G401.6 (cell line): ENCODE results near the gene NPSR1.
"Not testable (repeated sequence)": the region's sequence is repeated elsewhere in the genome, so short reads cannot be mapped to it uniquely, and the experiment has no call there.

ENCODE experiments used
- FAIRE-seq: peaks from 2 replicates; lab custom pipeline; 2012; peaks lifted over from hg19 to GRCh38; lab: Jason Lieb, UNC

The NPSR1 gene, protein sequence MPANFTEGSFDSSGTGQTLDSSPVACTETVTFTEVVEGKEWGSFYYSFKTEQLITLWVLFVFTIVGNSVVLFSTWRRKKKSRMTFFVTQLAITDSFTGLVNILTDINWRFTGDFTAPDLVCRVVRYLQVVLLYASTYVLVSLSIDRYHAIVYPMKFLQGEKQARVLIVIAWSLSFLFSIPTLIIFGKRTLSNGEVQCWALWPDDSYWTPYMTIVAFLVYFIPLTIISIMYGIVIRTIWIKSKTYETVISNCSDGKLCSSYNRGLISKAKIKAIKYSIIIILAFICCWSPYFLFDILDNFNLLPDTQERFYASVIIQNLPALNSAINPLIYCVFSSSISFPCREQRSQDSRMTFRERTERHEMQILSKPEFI

DNA sequence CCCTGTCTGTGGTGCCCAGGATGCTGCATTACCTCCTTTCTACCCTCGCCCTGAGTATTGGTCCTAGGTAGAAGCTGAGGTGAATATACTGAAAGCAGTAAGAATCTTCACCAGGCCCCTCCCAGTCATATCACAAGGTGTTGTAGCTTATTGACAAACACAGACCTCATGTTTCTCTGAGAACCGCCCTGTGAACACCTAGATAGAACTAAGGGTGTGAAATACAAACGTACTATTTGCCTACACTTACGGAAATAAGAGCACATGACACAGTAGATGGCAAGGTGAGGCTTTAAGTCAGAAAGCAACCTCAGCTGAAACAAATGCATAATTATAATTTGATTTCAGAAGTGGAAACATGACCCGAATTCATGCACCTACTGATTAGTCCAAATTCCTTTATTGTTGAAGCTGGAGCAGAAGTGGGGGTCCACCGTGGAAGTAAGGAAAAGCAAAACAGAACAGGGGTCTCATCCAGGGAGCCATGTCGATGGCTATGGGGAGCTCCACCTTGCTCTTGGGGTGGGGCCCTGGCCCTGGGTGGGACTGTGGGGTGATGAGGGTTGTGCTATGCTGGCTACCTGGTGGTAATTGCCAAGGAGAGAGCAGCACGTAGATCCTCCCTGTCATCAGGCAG lies at the start of gene NPSR1:
TSS of gene NPSR1 (plus strand) at position 587 of the 637 bp plus-strand sequence. CDS start 195 bp downstream, outside the sequence.
- FAIRE-seq: no peak

DNA sequence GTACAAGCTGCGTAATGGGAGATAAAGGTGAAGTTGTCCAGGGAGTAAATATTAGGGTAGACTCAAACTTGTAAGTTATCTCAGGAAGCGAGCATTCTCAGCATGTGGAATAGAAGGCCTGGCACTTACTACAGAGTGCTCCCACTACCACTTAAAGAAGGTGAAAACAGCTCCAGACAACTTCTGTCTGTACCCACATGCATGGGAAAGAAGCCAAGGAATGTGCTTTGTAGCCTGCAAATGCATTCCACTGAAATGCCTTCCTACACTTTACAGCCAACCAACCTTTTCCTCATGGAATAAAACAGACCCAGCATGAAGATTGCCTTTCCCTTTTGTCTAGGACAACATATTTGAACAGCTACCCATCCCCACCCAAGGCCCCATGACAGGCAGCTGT lies 45.4 kb upstream of the NPSR1 start:
- FAIRE-seq: no peak

DNA sequence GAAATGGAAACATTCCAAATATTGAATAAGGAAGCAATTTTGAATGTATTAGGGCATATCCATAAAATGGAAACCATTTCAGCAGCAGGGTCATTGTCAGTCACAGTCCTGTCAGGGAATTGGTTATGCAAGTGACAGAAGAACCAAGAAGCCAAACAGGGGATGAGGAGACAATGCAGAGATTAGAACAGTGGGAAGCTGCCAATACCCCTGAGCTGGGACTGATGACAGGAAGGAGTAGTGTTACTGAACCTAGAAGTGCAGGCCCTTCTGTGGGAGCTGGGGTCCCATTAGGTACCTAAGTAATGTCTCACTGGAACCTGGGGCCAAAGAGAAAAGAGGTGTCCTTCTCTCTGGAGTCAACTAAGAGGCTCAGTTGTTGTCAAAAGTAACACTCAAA lies 37.6 kb upstream of the NPSR1 start:
- no peak for FAIRE-seq

DNA sequence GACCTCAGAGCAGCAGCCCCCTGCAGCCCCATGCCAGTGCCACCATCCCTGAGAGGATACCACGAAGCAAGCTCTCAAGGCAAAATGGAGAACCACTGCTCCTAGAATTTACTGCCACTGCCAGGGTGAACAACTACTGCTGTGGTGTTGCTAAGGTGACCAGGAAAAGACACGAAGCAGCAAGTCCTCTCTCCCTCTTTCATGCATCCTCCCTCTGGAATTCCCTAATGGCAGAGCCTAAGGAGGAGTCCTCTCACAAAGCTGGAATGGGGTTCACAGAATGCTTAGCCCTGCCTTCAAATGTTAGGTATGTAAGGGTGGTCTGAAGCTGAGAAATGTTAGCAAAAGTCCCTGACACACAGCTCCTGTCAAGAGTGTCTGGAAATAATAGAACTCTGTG lies 35.8 kb upstream of the NPSR1 start:
- no peak for FAIRE-seq

DNA sequence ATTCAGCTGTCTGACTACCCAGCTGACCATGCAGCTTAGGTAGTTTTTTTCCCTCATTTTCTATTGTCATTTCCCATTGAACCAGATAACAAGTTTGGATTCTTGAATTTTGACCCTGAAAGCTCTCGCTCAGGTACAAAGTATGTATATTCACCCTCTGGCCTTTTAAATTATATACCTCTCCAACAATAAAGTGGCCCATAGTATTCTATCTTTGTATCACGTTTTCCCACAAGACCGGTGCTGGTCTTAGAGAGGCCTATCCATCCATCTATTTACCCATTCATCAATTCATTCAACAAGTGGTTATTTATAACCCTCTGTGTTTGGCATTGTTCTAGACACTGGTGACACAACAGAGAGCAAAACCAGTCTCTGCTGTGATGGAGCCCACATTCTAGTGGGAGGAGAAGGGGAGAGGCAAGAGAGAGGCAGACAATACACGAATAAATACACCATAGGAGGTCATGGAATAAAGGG lies 35.2 kb upstream of the NPSR1 start:
- FAIRE-seq: no peak

DNA sequence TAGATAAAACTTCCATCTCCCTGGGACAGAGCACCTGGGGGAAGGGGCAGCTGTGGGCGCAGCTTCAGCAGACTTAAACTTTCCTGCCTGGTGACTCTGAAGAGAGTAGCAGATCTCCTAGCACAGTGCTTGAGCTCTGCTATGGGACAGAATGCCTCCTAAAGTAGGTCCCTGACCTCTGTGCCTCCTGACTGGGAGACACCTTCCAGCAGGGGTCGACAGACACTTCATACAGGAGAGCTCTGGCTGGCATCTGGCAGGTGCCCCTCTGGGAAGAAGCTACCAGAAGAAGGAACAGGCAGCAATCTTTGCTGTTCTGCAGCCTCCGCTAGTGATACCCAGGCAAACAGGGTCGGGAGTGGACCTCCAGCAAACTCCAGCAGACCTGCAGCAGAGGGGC lies 29.4 kb upstream of the NPSR1 start:
- not testable (repeated sequence) for FAIRE-seq

DNA sequence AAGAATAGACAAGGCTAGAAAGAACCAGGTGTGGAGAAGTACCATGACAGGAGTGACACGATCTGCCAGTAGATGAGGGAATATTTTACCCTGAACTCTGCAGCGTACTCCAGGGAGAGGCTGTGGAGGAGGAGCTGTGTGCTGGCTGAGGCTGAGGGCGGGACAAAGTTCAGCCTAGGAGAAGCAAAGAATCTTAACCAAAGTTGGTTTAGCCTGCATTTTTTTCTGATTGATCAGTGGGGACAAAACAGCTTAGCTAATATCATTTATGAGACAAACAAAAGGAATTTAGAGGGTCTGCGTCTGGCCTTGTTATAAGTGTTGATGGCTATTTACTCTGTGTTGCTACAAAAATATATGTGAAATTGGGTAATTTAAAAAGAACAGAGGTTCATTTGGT lies 5.2 kb upstream of the NPSR1 start:
- FAIRE-seq: no peak

DNA sequence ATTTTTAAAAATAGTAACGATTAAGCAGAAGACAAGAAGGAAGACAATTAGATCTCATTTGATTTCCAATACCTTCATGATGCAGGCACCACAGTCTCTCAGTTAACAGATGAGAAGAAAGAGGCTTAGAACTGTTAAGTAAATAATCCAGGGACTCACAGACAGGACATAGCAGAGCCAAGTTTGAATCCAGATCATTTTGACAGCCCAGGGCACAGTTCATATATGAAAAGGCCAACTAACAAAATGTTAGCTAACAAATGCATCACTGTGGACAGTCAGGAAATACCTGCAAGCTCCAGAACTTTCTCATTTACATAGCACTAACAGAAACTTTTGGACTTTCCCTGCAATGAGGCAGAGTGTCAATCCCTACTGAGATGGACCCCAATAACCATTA lies 4.2 kb upstream of the NPSR1 start:
- no peak for FAIRE-seq

DNA sequence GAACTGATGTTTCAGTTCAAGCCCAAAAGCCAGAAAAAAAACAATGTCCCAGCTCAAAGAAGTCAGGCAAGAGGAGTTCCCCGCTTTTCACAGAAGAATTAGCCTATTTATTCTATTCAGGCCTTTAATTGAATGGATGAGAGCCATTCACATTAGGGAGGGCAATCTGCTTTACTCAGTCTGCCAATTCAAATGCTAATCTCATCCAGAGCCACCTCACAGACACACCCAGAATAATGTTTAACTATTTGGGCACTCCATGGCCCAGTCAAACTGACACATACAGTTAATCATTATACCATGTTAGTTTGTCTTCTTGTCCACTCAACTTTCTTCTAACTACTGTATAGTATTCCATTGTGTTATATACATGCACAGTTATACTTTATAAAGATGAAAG lies 2.6 kb upstream of the NPSR1 start:
- FAIRE-seq: no peak

DNA sequence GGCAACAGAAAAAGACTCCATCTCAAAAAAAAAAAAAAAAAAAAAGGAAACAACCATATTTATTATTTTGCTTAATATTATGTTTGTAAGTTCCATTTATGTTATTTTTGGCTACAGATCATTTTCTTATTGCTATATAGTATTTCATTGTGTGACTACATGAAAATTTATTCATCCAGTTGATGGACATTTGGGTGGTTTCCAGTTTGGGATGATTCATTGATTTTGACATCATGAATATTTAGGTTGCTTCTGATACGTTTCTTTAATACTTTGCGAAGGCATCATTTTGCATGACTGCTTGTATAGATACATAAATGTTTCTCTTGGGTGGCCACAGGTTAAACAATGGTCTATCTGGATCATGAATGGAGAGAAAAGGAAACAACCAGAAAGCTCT lies 2.0 kb upstream of the NPSR1 start:
- no peak for FAIRE-seq

DNA sequence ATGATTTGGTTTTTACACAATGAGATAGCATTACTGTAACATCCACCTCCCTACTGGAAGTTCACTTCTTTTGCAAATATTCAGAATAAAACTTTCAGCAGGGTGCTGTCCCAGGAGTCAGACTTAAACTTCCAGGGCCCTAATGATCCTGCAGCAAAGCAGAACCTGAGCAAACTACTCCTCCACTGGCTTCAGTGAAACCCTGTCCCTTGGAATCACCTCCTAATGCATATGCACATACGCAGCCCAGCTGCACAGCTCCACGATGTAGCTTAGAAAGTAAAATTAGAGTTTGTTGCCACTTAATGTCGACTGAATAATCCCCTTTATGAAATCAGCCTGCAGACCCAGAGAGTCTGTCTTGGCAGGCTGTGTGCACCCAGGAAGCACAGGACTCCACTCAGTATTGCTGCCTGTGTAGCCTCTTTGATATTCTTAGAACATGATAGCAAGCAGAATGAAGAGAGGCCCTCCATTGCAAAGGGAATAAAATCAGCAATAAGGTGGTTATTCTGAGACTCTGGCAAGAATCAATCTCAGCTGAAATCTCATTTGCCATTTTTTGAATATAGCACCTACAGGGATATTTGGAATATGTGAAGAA lies 1.6 kb downstream of the NPSR1 start:
- no peak for FAIRE-seq

DNA sequence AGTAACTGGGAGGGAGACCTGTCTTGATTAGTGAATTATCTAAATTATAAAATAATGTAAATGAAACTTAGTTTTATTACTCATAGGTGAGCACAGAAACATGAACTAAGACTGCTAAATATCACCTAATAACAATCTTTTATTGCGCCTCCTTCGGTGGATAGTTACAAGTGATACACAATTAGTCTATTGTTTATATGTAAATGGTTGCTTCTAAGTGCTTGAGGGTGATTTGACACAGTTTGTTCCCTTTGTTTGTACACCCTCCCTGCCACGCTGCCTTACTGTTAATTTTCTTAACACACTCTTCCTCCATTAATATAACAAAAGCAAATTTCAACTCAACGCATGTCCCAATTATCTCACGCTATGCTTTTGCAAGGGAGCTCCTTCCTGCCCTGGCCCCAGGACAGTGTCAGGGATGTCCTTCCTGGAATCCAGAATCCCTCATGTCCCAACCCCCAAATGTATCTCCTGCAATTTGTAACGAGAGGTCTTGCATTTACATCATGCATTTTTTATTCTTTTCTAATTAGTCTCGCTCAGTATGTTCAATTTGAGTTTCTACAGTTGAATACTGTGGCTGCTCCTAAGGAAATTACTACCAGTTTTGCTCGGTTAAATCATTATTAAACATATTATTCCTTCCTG lies 4.2 kb downstream of the NPSR1 start:
- FAIRE-seq: no peak

DNA sequence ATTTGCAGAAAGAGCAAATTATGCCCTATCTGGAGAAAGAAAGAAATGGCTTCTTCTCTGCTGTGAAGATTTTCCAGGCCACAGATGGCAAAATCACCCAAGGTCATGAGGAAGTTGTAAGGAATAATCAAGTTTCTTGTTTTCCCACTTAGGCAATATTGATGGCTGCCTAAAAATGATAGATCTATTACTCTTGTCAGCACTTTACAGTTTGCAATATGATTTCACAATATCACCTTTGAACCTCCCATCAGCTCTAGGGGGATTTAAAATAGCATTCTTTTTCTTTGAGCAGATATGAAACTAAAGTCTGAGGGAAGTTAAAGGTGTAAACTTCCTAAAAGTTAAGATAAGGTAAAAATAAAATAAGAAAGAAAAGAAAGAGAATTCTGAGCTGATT lies 6.7 kb downstream of the NPSR1 start:
- no peak for FAIRE-seq

DNA sequence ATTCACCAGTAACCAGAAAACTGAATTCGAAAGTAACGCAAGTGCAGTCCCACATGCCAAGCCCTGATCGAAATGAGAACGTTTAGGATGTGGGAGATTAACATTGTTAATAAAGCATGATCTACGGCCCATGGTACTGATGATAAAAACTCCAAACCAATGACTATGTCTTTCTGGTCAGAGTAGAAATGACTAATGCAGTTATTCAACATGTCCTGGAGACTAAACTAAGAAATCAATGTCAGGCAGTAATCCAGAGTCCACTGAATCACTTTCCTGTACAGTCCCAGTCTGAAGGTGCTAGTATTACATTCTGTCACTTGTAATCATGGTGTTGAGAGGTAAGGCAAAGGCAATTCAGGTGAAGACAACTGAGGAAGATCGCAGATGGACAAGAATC lies 14.4 kb downstream of the NPSR1 start:
- FAIRE-seq: no peak

DNA sequence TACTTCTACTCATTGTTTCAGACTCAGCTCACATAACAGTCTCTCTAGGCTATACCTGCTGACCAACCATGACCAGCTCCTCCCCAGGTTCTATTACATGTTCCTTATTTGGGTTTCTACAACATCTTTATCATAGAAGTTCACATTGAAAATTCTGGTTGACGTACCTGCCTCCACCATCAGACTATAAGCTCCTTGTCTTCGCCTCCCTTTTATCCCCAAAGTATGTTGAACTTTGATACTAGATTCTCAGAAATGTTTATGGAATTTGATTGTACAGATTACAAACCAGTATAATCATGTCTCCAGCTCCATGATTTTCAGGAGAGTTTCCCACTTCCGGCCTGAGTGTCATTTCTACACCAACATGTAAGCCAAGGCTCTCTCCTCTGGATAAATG lies 15.0 kb downstream of the NPSR1 start:
- FAIRE-seq: no peak

DNA sequence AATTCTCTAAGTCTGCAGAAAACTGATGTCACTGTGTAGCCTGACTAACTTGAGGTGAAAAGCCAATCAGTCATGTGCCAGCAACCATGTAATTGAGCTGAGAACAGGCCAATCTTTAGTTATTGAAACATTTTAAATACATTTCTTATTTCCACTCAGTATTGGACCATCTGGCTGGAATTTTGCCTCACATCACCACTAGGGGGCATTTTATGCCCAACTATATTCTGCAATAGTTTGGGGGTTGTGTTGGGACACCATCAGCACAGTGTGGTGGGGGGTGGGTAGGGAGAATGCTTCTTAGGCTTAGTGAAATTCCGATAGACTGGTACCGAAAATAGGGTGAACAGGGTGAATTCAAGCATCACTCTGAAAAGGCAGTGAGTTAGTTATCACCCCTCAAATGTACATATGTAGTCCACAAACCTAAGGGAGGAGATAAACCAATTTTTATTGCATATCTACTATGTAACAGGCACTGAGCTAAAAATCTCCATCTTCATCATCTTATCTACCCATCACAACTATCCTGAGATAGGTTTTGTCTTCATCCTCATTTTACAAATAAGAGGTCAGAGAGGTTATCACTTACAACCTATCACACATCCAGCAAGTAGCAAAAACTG lies 17.8 kb downstream of the NPSR1 start:
- no peak for FAIRE-seq

DNA sequence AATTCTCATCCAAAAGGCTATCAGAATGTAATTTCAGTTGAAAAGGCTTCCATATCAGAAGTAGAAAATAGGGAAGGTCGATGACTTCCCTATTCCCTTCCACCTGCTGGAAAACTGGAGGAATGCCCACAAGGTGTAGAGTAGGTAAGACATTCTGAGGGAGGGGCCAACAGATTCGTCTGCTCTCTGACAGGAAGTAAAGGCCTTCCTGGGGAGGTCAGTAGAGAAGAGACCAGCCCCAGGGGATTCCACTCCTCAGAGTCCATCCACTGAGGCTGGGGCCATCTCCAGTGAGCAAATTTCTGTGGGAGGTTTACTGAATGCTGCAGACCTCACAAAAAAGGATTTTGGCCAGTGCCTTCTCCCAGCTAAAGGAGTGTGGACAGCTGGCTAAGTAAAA lies 19.5 kb downstream of the NPSR1 start:
- no peak for FAIRE-seq

DNA sequence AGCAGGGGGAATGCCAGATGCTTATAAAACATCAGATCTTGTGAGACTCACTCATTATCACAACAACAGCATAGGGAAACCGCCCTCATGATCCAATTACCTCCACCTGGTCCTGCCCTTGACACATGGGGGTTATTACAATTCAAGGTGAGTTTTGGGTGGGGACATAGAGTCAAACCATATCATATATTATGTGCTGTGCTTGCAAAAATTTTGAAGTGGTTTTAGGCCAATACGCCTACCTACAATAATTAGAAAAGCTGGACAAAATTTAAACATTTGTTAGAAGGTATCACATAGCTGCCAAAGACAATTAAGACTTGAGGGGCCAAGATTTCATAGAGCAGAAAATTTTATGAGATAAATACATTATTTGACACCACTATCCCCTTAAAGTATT lies 29.5 kb downstream of the NPSR1 start:
- no peak for FAIRE-seq

DNA sequence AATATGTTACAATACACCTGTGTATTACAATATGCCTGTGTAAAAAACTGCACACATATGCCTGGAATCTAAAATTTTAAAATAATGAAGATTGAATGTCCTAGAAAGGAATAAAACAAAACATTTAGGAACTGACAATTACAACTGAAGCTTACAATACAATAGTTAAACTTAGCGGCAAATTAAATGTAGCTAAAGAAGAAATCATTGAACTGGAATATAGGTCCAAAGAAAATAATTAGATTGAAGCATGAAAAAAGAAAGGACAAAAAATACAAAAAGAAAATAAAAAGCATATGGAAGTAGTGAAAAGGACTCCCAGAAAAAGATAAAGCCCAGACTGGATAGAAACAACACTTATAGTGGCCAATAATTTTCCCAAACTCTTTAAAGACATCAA lies 38.4 kb downstream of the NPSR1 start:
- no peak for FAIRE-seq

DNA sequence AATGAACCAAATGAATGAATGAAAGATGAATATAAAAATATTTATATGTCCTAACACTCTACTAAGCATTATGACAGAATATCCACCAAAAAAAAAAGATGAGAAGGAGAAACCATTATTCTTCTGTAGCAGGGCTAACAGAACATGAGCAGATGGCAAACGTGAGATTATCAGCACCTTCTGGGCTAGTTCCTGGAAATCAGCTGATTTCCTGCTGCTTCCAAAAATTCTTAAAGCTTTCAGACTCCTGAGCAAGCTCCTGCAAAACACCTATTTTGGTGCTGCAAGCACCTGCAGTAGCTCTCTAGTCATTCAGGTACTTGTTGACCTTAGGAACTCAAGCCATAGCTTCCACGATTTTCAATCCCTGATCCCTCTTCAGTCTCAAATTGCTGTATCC lies 51.8 kb downstream of the NPSR1 start:
- no peak for FAIRE-seq

DNA sequence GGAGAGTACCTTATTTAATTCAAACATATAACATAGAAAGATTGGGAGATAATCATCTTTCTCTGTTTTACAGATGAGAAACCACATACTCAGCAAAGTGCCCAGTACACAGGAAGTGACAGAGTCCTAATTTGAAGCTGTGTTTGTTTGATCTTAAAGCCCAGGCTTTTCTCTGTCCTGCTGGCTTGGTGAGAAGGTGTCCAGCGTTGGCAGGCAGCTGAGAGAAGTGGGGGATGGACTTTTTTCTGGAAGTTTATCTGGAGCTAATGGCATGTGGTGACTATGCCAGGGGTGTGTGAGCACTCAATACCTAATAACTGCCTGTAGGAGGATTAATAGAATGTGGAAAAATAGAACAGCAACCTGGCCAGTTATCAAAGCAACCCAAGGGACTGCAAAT lies 60.8 kb downstream of the NPSR1 start:
- FAIRE-seq: no peak

DNA sequence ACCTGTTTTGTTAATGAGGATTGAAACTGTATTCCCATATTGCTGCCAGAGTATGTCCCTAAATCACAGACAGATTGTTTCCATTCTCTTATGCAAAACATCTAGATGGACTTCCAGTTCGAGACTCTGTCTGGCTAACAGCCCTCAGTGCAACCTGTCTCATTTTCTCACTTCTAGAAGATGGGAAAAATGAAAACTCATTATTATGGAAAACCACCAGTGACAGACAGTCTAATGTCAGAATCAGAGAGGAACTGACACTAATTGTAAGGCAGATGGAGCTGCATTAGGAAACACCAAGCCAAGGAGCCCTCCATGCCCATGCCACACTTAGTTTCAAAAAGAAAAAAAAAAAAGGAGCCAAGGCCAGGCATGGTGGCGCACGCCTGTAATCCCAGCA lies 61.6 kb downstream of the NPSR1 start:
- FAIRE-seq: no peak

DNA sequence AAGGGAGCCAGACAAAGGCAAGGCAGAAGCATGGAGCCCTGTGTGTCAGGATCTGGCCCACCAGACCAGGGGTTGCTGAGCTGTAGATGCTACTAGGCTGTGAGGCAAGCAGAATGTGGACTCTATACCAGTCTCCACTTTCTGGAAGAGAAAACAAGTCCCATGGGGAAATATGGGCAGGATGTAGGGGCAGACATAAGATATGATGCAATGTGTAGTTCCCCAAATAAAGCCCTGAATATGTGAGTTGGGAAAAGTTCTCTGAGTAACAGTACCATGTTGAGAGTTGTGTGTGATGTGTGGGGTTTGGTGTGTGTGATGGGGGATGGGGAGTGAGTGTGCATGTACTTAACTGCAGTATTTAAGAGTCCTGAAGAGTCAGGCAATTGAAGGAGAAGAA lies 62.3 kb downstream of the NPSR1 start:
- FAIRE-seq: no peak
